Activated CD8-positive, alpha-beta T cell treated with anti-CD3 and anti-CD28 coated beads, Interleukin-2, amount 10 ng/mL, durations not matched to agents 7 days and 5 days (primary cell): ENCODE measurements around the gene SMG7. TPM values are rescaled to one million over a fixed set of nuclear protein-coding genes. Genes with fewer than 3 reads are reported as not detected.

ENCODE experiments used
- ATAC-seq: fragments of 150-1000 bp; cut with Tn5 transposase; one replicate; pipeline ENCODE4 v1.10.0; 2021; ENCODE audit warnings: moderate library complexity
- CTCF ChIA-PET: fragments of 350-600 bp; sonication (Branson Sonifier 250); formaldehyde crosslinking; loops from one replicate; lab custom pipeline; 2021; ENCODE audit warnings: antibody characterized with exemption; lab: Charles Lee
- POLR2A ChIA-PET: fragments of 350-600 bp; sonication (Branson Sonifier 250); formaldehyde crosslinking; loops from one replicate; lab custom pipeline; 2021; ENCODE audit warnings: antibody characterized with exemption; lab: Charles Lee
- DNase-seq: peaks from one replicate; pipeline ENCODE4 v3.0.0-alpha.2; 2020
- H3K27ac Mint-ChIP-seq: one replicate; pipeline ENCODE4 v1.8.0; 2021; ENCODE audit warnings: mild to moderate bottlenecking, mixed read lengths
- H3K27me3 Mint-ChIP-seq: one replicate; pipeline ENCODE4 v1.8.0; 2021; ENCODE audit warnings: low read depth, mixed read lengths
- H3K36me3 Mint-ChIP-seq: one replicate; pipeline ENCODE4 v1.8.0; 2021; ENCODE audit warnings: low read depth, mixed read lengths
- H3K4me1 Mint-ChIP-seq: one replicate; pipeline ENCODE4 v1.8.0; 2021; ENCODE audit warnings: low read depth, mixed read lengths
- H3K4me3 Mint-ChIP-seq: one replicate; pipeline ENCODE4 v1.8.0; 2021; ENCODE audit warnings: mild to moderate bottlenecking, mixed read lengths
- H3K9me3 Mint-ChIP-seq: one replicate; pipeline ENCODE4 v1.8.0; 2022; ENCODE audit warnings: mixed read lengths; ENCODE audit not compliant: insufficient read depth
- total RNA-seq, 2 experiments: library from RNA; stranded (reverse); gene quantifications; one replicate each; pipeline ENCODE4 v1.2.3, GENCODE V29; 2021

The SMG7 gene
- total RNA-seq, 2 experiments from 2014 or later = 80.8 to 88.6 TPM

- no peaks in the 10 kb centered on the region for H3K36me3 Mint-ChIP-seq
- CTCF ChIA-PET = no interaction called here
Measured at GRCh38 chr1:183443466-183443865, 28.8 kb upstream of the SMG7 start.

GRCh38 chr1:183444243-183444642 is 28.1 kb upstream of the SMG7 start:
- POLR2A ChIA-PET = no interaction called here
- DNase-seq = no peak
- ATAC-seq = no peak
- Mint-ChIP-seq H3K9me3 (no peaks in the 10 kb centered on the region), H3K27me3 (peaks cover 17% of the 10 kb centered on the region), H3K4me1 (no peaks in the 10 kb centered on the region), H3K36me3 (no peaks in the 10 kb centered on the region), H3K27ac (no peak overlapping the region), H3K4me3 (no peak overlapping the region)
- CTCF ChIA-PET = no interaction called here

More at GRCh38 chr1:183443466-183443865, 28.8 kb upstream of the SMG7 start:
- Mint-ChIP-seq H3K27ac (no peak overlapping the region), H3K4me3 (no peak overlapping the region), H3K27me3 (peaks cover 21% of the 10 kb centered on the region), H3K4me1 (no peaks in the 10 kb centered on the region), H3K9me3 (no peaks in the 10 kb centered on the region)
- DNase-seq (no peak), ATAC-seq (no peak)
- POLR2A ChIA-PET = no interaction called here

GRCh38 chr1:183449223-183449770 is 23.0 kb upstream of the SMG7 start:
- ATAC-seq = no peak
- no peaks in the 10 kb centered on the region for H3K9me3 Mint-ChIP-seq
- CTCF ChIA-PET = no interaction called here
- H3K27me3 Mint-ChIP-seq = peaks cover 3% of the 10 kb centered on the region
- H3K4me1 Mint-ChIP-seq = no peaks in the 10 kb centered on the region
- DNase-seq = no peak
- H3K36me3 Mint-ChIP-seq = no peaks in the 10 kb centered on the region
- no peak overlapping the region for H3K27ac Mint-ChIP-seq
- no peak overlapping the region for H3K4me3 Mint-ChIP-seq
- POLR2A ChIA-PET = no interaction called here

GRCh38 chr1:183450093-183450492 is 22.2 kb upstream of the SMG7 start:
- Mint-ChIP-seq H3K36me3 (no peaks in the 10 kb centered on the region), H3K27ac (no peak overlapping the region), H3K9me3 (no peaks in the 10 kb centered on the region), H3K4me3 (no peak overlapping the region), H3K27me3 (peaks cover 3% of the 10 kb centered on the region), H3K4me1 (no peaks in the 10 kb centered on the region)
- ATAC-seq = no peak
- POLR2A ChIA-PET = no interaction called here
- no peak for DNase-seq
- CTCF ChIA-PET = no interaction called here

GRCh38 chr1:183454377-183454776 is 17.9 kb upstream of the SMG7 start:
- DNase-seq (no peak), ATAC-seq (no peak)
- Mint-ChIP-seq H3K27ac (no peak overlapping the region), H3K9me3 (no peaks in the 10 kb centered on the region), H3K36me3 (no peaks in the 10 kb centered on the region), H3K27me3 (peaks cover 11% of the 10 kb centered on the region), H3K4me1 (no peaks in the 10 kb centered on the region), H3K4me3 (no peak overlapping the region)
- ChIA-PET POLR2A (no interaction called here), CTCF (no interaction called here)

GRCh38 chr1:183456826-183457225 is 15.5 kb upstream of the SMG7 start:
- H3K4me1 Mint-ChIP-seq = no peaks in the 10 kb centered on the region
- no peak overlapping the region for H3K27ac Mint-ChIP-seq
- ATAC-seq (no peak), DNase-seq (no peak)
- ChIA-PET CTCF (no interaction called here), POLR2A (no interaction called here)
- no peaks in the 10 kb centered on the region for H3K36me3 Mint-ChIP-seq
- no peak overlapping the region for H3K4me3 Mint-ChIP-seq
- no peaks in the 10 kb centered on the region for H3K9me3 Mint-ChIP-seq
- peaks cover 19% of the 10 kb centered on the region for H3K27me3 Mint-ChIP-seq

GRCh38 chr1:183457449-183457848 is 14.8 kb upstream of the SMG7 start:
- Mint-ChIP-seq H3K27me3 (peaks cover 23% of the 10 kb centered on the region), H3K9me3 (no peaks in the 10 kb centered on the region), H3K4me1 (no peaks in the 10 kb centered on the region), H3K4me3 (no peak overlapping the region), H3K36me3 (no peaks in the 10 kb centered on the region), H3K27ac (no peak overlapping the region)
- DNase-seq (no peak), ATAC-seq (no peak)
- POLR2A ChIA-PET = no interaction called here
- CTCF ChIA-PET = no interaction called here

GRCh38 chr1:183460596-183460995 is 11.7 kb upstream of the SMG7 start:
- ChIA-PET POLR2A (no interaction called here), CTCF (no interaction called here)
- Mint-ChIP-seq H3K27ac (no peak overlapping the region), H3K36me3 (no peaks in the 10 kb centered on the region), H3K4me1 (no peaks in the 10 kb centered on the region), H3K9me3 (no peaks in the 10 kb centered on the region), H3K27me3 (peaks cover 42% of the 10 kb centered on the region), H3K4me3 (no peak overlapping the region)
- DNase-seq = no peak
- ATAC-seq = no peak

- no peak for DNase-seq
- ChIA-PET POLR2A (no interaction called here), CTCF (no interaction called here)
- no peaks in the 10 kb centered on the region for H3K36me3 Mint-ChIP-seq
- H3K4me3 Mint-ChIP-seq = no peak overlapping the region
- no peaks in the 10 kb centered on the region for H3K4me1 Mint-ChIP-seq
- no peaks in the 10 kb centered on the region for H3K9me3 Mint-ChIP-seq
- H3K27me3 Mint-ChIP-seq = peaks cover 41% of the 10 kb centered on the region
- ATAC-seq = no peak
- H3K27ac Mint-ChIP-seq = no peak overlapping the region
Measured at GRCh38 chr1:183461350-183461749, 10.9 kb upstream of the SMG7 start.

- Mint-ChIP-seq H3K36me3 (no peaks in the 10 kb centered on the region), H3K27me3 (peaks cover 43% of the 10 kb centered on the region), H3K4me3 (no peak overlapping the region), H3K9me3 (no peaks in the 10 kb centered on the region), H3K27ac (no peak overlapping the region), H3K4me1 (no peaks in the 10 kb centered on the region)
- ChIA-PET CTCF (no interaction called here), POLR2A (no interaction called here)
- ATAC-seq = no peak
- DNase-seq = no peak
Measured at GRCh38 chr1:183463566-183463965, 8.7 kb upstream of the SMG7 start.

- ATAC-seq (no peak), DNase-seq (no peak)
- Mint-ChIP-seq H3K4me3 (no peak overlapping the region), H3K27me3 (peaks cover 31% of the 10 kb centered on the region), H3K27ac (no peak overlapping the region), H3K9me3 (no peaks in the 10 kb centered on the region), H3K36me3 (peaks cover 2% of the 10 kb centered on the region), H3K4me1 (peaks cover 13% of the 10 kb centered on the region)
- POLR2A ChIA-PET = no interaction called here
- CTCF ChIA-PET = interaction anchor here (1.2 to 1.5 kb wide), 2 partner anchors 78 to 166 kb away, joined by 3 to 5 read pairs; no protein-coding TSS in a partner anchor
Measured at GRCh38 chr1:183466781-183467180, 5.5 kb upstream of the SMG7 start.

GRCh38 chr1:183467687-183468086 is 4.6 kb upstream of the SMG7 start:
- CTCF ChIA-PET = interaction anchor here (0.7 to 1.5 kb wide), 3 partner anchors 32 to 188 kb away, joined by 3 to 8 read pairs (median 3); no protein-coding TSS in a partner anchor
- ATAC-seq (no peak), DNase-seq (no peak)
- H3K27ac Mint-ChIP-seq = no peak overlapping the region
- H3K27me3 Mint-ChIP-seq = peaks cover 24% of the 10 kb centered on the region
- H3K36me3 Mint-ChIP-seq = peaks cover 4% of the 10 kb centered on the region
- H3K4me3 Mint-ChIP-seq = no peak overlapping the region
- no peaks in the 10 kb centered on the region for H3K9me3 Mint-ChIP-seq
- peaks cover 13% of the 10 kb centered on the region for H3K4me1 Mint-ChIP-seq
- POLR2A ChIA-PET = no interaction called here
